GM23338 (cell line): Measurements from ENCODE around the gene PIK3C2B.
"Not testable (repeated sequence)": the region's sequence is repeated elsewhere in the genome, so short reads cannot be mapped to it uniquely, and the experiment has no call there.

Experiments
- CREB1 ChIP-seq: fragments of 250-450 bp; sonication (Bioruptor Pico); IDR thresholded peaks from 2 replicates; pipeline ENCODE4 v1.5.0; 2020; ENCODE audit warnings: low read depth, mild to moderate bottlenecking, moderate library complexity
- EZH2 ChIP-seq: fragments of 200-600 bp; sonication (generic); IDR thresholded peaks from one replicate; pipeline ENCODE4 v1.8.0; 2017; ENCODE audit warnings: antibody characterized with exemption, mild to moderate bottlenecking, low read depth; ENCODE audit not compliant: unreplicated experiment
- EZH2phosphoT487 ChIP-seq: fragments of 200-600 bp; sonication (generic); IDR thresholded peaks from one replicate; pipeline ENCODE4 v1.8.1; 2018; ENCODE audit warnings: antibody characterized with exemption; ENCODE audit not compliant: unreplicated experiment
- JUNB ChIP-seq: IDR thresholded peaks from one replicate; pipeline ENCODE4 v1.6.1; 2016; ENCODE audit warnings: antibody characterized with exemption; ENCODE audit not compliant: unreplicated experiment
- NANOG ChIP-seq: IDR thresholded peaks from 2 replicates; pipeline ENCODE4 v1.6.1; 2016; ENCODE audit warnings: antibody characterized with exemption, borderline replicate concordance
- POLR2AphosphoS5 ChIP-seq: IDR thresholded peaks from 2 replicates; pipeline ENCODE4 v1.6.1; 2016; ENCODE audit warnings: antibody characterized with exemption, low read depth
- ZNF114 ChIP-seq: fragments of 250-450 bp; sonication (Bioruptor Pico); IDR thresholded peaks from 2 replicates; pipeline ENCODE4 v1.5.0; 2020; ENCODE audit warnings: mild to moderate bottlenecking, moderate library complexity
- TF ChIP-seq, protein P1 (sequence below), 2 experiments: fragments of 200-600 bp in 1 of 2; sonication (generic) in 1 of 2; conservative IDR thresholded peaks; 2 replicates each; pipeline versions ENCODE4 v1.5.1 to v1.6.1; 2016 to 2017; ENCODE audit warnings: antibody characterized with exemption in 2 of 2, low read depth in 2 of 2, mild to moderate bottlenecking in 2 of 2, moderate library complexity in 1 of 2
- TF ChIP-seq, protein P2 (sequence below): IDR thresholded peaks from one replicate; pipeline ENCODE4 v1.6.1; 2018; ENCODE audit warnings: antibody characterized with exemption; ENCODE audit not compliant: unreplicated experiment

DNA sequence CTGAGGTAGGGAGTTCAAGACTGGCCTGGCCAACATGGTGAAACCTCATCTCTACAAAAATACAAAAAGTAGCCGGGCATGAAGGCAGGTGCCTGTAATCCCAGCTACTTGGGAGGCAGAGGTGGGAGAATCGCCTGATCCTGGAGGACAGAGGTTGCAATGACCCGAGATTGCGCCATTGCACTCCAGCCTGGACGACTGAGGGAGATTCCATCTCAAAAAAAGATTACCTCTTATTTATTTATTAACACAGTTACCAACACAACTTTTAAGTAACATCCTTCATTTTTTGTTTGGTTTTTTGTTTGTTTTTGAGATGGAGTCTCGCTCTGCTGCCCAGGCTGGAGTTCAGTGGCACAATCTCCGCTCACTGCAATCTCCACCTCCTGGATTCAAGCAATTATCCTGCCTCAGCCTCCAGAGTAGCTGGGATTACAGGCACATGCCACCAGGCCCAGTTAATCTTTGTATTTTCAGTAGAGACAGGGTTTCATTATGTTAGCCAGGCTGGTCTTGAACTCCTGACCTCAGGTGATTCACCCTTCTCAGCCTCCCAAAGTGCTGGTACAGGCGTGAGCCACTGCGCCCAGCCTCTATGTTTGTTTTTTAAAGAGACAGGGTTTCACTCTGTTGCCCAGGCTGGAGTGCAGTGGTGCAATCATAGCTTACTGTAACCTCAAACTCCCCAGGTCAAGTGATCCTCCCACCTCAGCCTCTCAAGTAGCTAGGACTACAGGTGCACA lies 7.9 kb downstream of the PIK3C2B start:
- TF ChIP-seq POLR2AphosphoS5, EZH2, CREB1, ZNF114, EZH2phosphoT487, JUNB, NANOG: not testable (repeated sequence)
- TF ChIP-seq, protein P1, sequence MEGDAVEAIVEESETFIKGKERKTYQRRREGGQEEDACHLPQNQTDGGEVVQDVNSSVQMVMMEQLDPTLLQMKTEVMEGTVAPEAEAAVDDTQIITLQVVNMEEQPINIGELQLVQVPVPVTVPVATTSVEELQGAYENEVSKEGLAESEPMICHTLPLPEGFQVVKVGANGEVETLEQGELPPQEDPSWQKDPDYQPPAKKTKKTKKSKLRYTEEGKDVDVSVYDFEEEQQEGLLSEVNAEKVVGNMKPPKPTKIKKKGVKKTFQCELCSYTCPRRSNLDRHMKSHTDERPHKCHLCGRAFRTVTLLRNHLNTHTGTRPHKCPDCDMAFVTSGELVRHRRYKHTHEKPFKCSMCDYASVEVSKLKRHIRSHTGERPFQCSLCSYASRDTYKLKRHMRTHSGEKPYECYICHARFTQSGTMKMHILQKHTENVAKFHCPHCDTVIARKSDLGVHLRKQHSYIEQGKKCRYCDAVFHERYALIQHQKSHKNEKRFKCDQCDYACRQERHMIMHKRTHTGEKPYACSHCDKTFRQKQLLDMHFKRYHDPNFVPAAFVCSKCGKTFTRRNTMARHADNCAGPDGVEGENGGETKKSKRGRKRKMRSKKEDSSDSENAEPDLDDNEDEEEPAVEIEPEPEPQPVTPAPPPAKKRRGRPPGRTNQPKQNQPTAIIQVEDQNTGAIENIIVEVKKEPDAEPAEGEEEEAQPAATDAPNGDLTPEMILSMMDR (conservative IDR thresholded peaks at IDR 0.05; ENCODE audit: low read depth in 2 of 2) = not testable (repeated sequence)
- TF ChIP-seq, protein P2, sequence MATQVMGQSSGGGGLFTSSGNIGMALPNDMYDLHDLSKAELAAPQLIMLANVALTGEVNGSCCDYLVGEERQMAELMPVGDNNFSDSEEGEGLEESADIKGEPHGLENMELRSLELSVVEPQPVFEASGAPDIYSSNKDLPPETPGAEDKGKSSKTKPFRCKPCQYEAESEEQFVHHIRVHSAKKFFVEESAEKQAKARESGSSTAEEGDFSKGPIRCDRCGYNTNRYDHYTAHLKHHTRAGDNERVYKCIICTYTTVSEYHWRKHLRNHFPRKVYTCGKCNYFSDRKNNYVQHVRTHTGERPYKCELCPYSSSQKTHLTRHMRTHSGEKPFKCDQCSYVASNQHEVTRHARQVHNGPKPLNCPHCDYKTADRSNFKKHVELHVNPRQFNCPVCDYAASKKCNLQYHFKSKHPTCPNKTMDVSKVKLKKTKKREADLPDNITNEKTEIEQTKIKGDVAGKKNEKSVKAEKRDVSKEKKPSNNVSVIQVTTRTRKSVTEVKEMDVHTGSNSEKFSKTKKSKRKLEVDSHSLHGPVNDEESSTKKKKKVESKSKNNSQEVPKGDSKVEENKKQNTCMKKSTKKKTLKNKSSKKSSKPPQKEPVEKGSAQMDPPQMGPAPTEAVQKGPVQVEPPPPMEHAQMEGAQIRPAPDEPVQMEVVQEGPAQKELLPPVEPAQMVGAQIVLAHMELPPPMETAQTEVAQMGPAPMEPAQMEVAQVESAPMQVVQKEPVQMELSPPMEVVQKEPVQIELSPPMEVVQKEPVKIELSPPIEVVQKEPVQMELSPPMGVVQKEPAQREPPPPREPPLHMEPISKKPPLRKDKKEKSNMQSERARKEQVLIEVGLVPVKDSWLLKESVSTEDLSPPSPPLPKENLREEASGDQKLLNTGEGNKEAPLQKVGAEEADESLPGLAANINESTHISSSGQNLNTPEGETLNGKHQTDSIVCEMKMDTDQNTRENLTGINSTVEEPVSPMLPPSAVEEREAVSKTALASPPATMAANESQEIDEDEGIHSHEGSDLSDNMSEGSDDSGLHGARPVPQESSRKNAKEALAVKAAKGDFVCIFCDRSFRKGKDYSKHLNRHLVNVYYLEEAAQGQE = not testable (repeated sequence)
